DMS53 treated with DMSO at 0.1 percent for 48 hours (cell line): Measurements from ENCODE around the gene GRID1.
A peak's percentile ranks its signal among the peaks of the same experiment; 100 is the strongest.

Experiments used
- DNase-seq: peaks from one replicate; lab custom pipeline; 2025; ENCODE audit not compliant: unreplicated experiment; lab: John Stamatoyannopoulos, UW

GRID1 gene

GRCh38 chr10:86281396-86281795 is 85.2 kb downstream of the GRID1 start:
- no peak for DNase-seq

GRCh38 chr10:86269332-86269731 is 97.3 kb downstream of the GRID1 start:
- no peak for DNase-seq

GRCh38 chr10:86267286-86268195 is 99.1 kb downstream of the GRID1 start:
- DNase-seq: no peak

- no peak for DNase-seq
These were observed 100.0 kb downstream of the GRID1 start for GRCh38 chr10:86266446-86267242.

- no peak for DNase-seq
These were observed 100.7 kb downstream of the GRID1 start for GRCh38 chr10:86265895-86266259.

GRCh38 chr10:86265236-86265894 is 101.2 kb downstream of the GRID1 start:
- DNase-seq: no peak

GRCh38 chr10:86264481-86265231 is 101.9 kb downstream of the GRID1 start:
- DNase-seq: no peak

- no peak for DNase-seq
These were observed 102.7 kb downstream of the GRID1 start for GRCh38 chr10:86263907-86264306.

- DNase-seq: no peak
These were observed 103.4 kb downstream of the GRID1 start for GRCh38 chr10:86263209-86263608.

GRCh38 chr10:86262688-86263181 is 103.9 kb downstream of the GRID1 start:
- no peak for DNase-seq

- peak; percentile 23 for DNase-seq
These were observed 104.5 kb downstream of the GRID1 start for GRCh38 chr10:86261941-86262687.

GRCh38 chr10:86261470-86261869 is 105.1 kb downstream of the GRID1 start:
- DNase-seq: no peak

- DNase-seq: no peak
These were observed 106.0 kb downstream of the GRID1 start for GRCh38 chr10:86260564-86260963.

GRCh38 chr10:86259901-86260562 is 106.6 kb downstream of the GRID1 start:
- no peak for DNase-seq

GRCh38 chr10:86258941-86259340 is 107.7 kb downstream of the GRID1 start:
- DNase-seq: no peak

GRCh38 chr10:86258499-86258898 is 108.1 kb downstream of the GRID1 start:
- no peak for DNase-seq

GRCh38 chr10:86257683-86258082 is 108.9 kb downstream of the GRID1 start:
- DNase-seq: no peak

- no peak for DNase-seq
These were observed 109.8 kb downstream of the GRID1 start for GRCh38 chr10:86256690-86257315.
